DND-41 (cell line): ENCODE measurements around the gene SEMA5A.

Experiments
- CTCF ChIP-seq: IDR thresholded peaks from 2 replicates; pipeline ENCODE4 v1.5.1; 2012; ENCODE audit warnings: borderline replicate concordance, low read length, moderate library complexity, mild to moderate bottlenecking; ENCODE audit not compliant: poor library complexity, severe bottlenecking; ENCODE audit errors: extremely low read depth
- EZH2 ChIP-seq: IDR thresholded peaks from 3 replicates; pipeline ENCODE4 v1.6.1; 2012; ENCODE audit warnings: borderline replicate concordance, low read depth, mild to moderate bottlenecking, moderate library complexity, low read length, inconsistent platforms; ENCODE audit not compliant: severe bottlenecking

- TF ChIP-seq EZH2 (no peak), CTCF (no peak)
These were observed 489.8 kb downstream of the SEMA5A start for GRCh38 chr5:9056046-9056445.
